GM18517 (cell line): ENCODE data around the gene TET2.

Source experiments
- ATAC-seq: cut with Tn5 transposase; IDR thresholded peaks from one replicate; pipeline ENCODE4 v1.9.1; 2021; ENCODE audit warnings: mild to moderate bottlenecking, moderate library complexity; ENCODE audit not compliant: unreplicated experiment

TET2 gene

GRCh38 chr4:105181259-105181658 lies 34.6 kb downstream of the TET2 start:
- no peak for ATAC-seq

- ATAC-seq, result no peak
These were observed 35.5 kb downstream of the TET2 start for GRCh38 chr4:105182211-105182610.

- ATAC-seq, result no peak
These were observed 37.8 kb downstream of the TET2 start for GRCh38 chr4:105184316-105184980.

- ATAC-seq, result no peak
These were observed 40.1 kb downstream of the TET2 start for GRCh38 chr4:105186701-105187161.

GRCh38 chr4:105189855-105190650 lies 43.4 kb downstream of the TET2 start:
- no peak for ATAC-seq

GRCh38 chr4:105191621-105192210 lies 45.0 kb downstream of the TET2 start:
- ATAC-seq, result peak; percentile 51

GRCh38 chr4:105192474-105192873 lies 45.8 kb downstream of the TET2 start:
- no peak for ATAC-seq

GRCh38 chr4:105192910-105193309 lies 46.2 kb downstream of the TET2 start:
- ATAC-seq, result no peak

- no peak for ATAC-seq
These were observed 46.9 kb downstream of the TET2 start for GRCh38 chr4:105193536-105193935.

- ATAC-seq, result peak; percentile 96
These were observed 47.9 kb downstream of the TET2 start for GRCh38 chr4:105194328-105195231.

GRCh38 chr4:105196523-105197145 lies 50.0 kb downstream of the TET2 start:
- no peak for ATAC-seq

- no peak for ATAC-seq
These were observed 51.1 kb downstream of the TET2 start for GRCh38 chr4:105197777-105198176.

- ATAC-seq, result no peak
These were observed 51.9 kb downstream of the TET2 start for GRCh38 chr4:105198541-105198940.

GRCh38 chr4:105206214-105206613 lies 59.5 kb downstream of the TET2 start:
- no peak for ATAC-seq

GRCh38 chr4:105207386-105207785 lies 60.7 kb downstream of the TET2 start:
- no peak for ATAC-seq

- no peak for ATAC-seq
These were observed 61.9 kb downstream of the TET2 start for GRCh38 chr4:105208561-105208960.

GRCh38 chr4:105210916-105211315 lies 64.2 kb downstream of the TET2 start:
- ATAC-seq, result no peak

- ATAC-seq, result peak; percentile 62
These were observed 69.1 kb downstream of the TET2 start for GRCh38 chr4:105215609-105216313.

- no peak for ATAC-seq
These were observed 78.8 kb downstream of the TET2 start for GRCh38 chr4:105225500-105225899.

GRCh38 chr4:105227054-105227453 lies 80.4 kb downstream of the TET2 start:
- ATAC-seq, result no peak
